ENCODE results near the gene DAGLB.
A peak's percentile ranks its signal among the peaks of the same experiment; 100 is the strongest.
"Not testable (repeated sequence)": the region's sequence is repeated elsewhere in the genome, so short reads cannot be mapped to it uniquely, and the experiment has no call there.

DAGLB gene

DNA sequence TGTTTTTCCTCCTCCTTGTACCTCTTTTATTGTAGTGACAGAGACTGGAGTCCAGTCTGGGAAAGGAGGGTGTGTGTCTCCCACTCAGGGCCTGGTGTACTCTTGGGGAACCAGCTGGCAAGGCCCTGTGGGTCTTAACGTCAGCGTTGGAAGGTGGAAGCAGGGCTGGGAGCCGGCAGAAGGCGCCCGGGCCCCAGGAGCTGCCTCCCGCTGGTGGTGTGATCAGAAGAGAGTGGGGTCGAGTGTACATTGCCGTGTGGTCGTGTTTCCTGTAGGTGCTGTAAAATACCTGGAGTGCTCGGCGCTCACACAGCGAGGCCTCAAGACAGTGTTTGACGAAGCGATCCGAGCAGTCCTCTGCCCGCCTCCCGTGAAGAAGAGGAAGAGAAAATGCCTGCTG is 45.7 kb downstream of the DAGLB start:
- H3K27ac ChIP-seq (ENCODE audit: low read depth, low read length) = no peak overlapping the region
- H3K36me3 ChIP-seq (ENCODE audit: control insufficient read depth in 1 of 2, insufficient read depth in 2 of 2, low read length in 2 of 2) = peaks cover 17 to 76% of the 10 kb centered on the region in 2 donors
- peaks cover 3 to 8% of the 10 kb centered on the region in 2 donors for H3K4me1 ChIP-seq (ENCODE audit: control insufficient read depth in 1 of 2, insufficient read depth in 2 of 2, low read length in 2 of 2)
- no peaks in the 10 kb centered on the region for H3K9me3 ChIP-seq (ENCODE audit: control insufficient read depth in 1 of 2, low read length in 2 of 2)
- no peak overlapping the region for H3K4me3 ChIP-seq (ENCODE audit: low read depth in 1 of 2, low read length in 2 of 2)
- H3K9ac ChIP-seq (ENCODE audit: low read depth in 1 of 2, low read length in 2 of 2) = no peak overlapping the region
- no peaks in the 10 kb centered on the region for H3K27me3 ChIP-seq (ENCODE audit: control insufficient read depth in 1 of 2, insufficient read depth in 2 of 2, low read length in 2 of 2)

GRCh38 chr7:6401536-6401935 is 46.2 kb downstream of the DAGLB start:
- peaks cover 16 to 71% of the 10 kb centered on the region in 2 donors for H3K36me3 ChIP-seq (ENCODE audit: control insufficient read depth in 1 of 2, insufficient read depth in 2 of 2, low read length in 2 of 2)
- H3K9me3 ChIP-seq (ENCODE audit: control insufficient read depth in 1 of 2, low read length in 2 of 2) = no peaks in the 10 kb centered on the region
- no peak overlapping the region for H3K27ac ChIP-seq (ENCODE audit: low read depth, low read length)
- H3K27me3 ChIP-seq (ENCODE audit: control insufficient read depth in 1 of 2, insufficient read depth in 2 of 2, low read length in 2 of 2) = no peaks in the 10 kb centered on the region
- H3K4me1 ChIP-seq (ENCODE audit: control insufficient read depth in 1 of 2, insufficient read depth in 2 of 2, low read length in 2 of 2) = peaks cover 3 to 8% of the 10 kb centered on the region in 2 donors
- no peak overlapping the region for H3K4me3 ChIP-seq (ENCODE audit: low read depth in 1 of 2, low read length in 2 of 2)
- no peak overlapping the region for H3K9ac ChIP-seq (ENCODE audit: low read depth in 1 of 2, low read length in 2 of 2)

DNA sequence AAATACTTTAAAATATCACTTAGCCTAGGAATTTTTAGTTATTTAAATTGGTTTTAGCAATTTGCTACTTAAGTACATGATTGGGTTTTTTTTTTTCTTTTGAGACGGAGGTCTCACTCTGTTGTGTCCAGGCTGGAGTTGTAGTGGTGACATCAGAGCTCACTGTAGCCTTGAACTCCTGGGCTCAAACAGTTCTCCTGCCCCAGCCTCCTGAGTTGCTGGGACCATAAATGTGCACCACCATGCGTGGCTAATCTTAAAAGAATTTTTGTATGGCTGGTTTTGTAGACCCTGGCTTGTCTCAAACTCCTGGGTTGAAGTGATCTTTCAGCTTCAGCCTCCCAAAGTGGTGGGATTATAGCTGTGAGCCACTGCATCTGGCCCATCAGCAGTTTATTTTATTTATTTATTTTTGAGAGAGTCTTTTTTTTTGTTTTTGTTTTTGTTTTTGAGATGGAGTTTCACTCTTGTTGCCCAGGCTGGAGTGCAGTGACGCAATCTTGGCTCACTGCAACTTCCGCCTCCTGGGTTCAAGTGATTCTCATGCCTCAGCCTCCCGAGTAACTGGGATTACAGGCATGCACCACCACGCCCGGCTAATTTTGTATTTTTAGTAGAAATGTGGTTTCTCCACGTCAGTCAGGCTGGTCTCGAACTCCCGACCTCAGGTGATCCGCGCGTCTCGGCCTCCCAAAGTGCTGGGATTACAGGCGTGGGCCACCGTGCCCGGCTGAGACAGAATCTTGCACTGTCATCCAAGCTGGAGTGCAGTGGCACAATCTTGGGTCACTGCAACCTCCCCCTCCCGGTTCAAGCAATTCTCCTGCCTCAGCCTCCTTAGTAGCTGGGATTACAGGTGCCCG is 47.3 kb downstream of the DAGLB start:
- not testable (repeated sequence) for H3K4me3 ChIP-seq (ENCODE audit: low read depth in 1 of 2, low read length in 2 of 2); H3K9me3 ChIP-seq (ENCODE audit: control insufficient read depth in 1 of 2, low read length in 2 of 2); H3K9ac ChIP-seq (ENCODE audit: low read depth in 1 of 2, low read length in 2 of 2); H3K27ac ChIP-seq (ENCODE audit: low read depth, low read length); H3K27me3 ChIP-seq (ENCODE audit: control insufficient read depth in 1 of 2, insufficient read depth in 2 of 2, low read length in 2 of 2)
- Histone ChIP-seq H3K36me3 (ENCODE audit: control insufficient read depth in 1 of 2, insufficient read depth in 2 of 2, low read length in 2 of 2) (peaks cover 13 to 61% of the 10 kb centered on the region in 2 donors), H3K4me1 (ENCODE audit: control insufficient read depth in 1 of 2, insufficient read depth in 2 of 2, low read length in 2 of 2) (peaks cover 3 to 13% of the 10 kb centered on the region in 2 donors)

GRCh38 chr7:6399351-6399750 is 48.4 kb downstream of the DAGLB start:
- Histone ChIP-seq H3K9ac (ENCODE audit: low read depth in 1 of 2, low read length in 2 of 2) (no peak overlapping the region), H3K27me3 (ENCODE audit: control insufficient read depth in 1 of 2, insufficient read depth in 2 of 2, low read length in 2 of 2) (no peaks in the 10 kb centered on the region), H3K9me3 (ENCODE audit: control insufficient read depth in 1 of 2, low read length in 2 of 2) (no peaks in the 10 kb centered on the region), H3K27ac (ENCODE audit: low read depth, low read length) (no peak overlapping the region), H3K4me3 (ENCODE audit: low read depth in 1 of 2, low read length in 2 of 2) (no peak overlapping the region), H3K36me3 (ENCODE audit: control insufficient read depth in 1 of 2, insufficient read depth in 2 of 2, low read length in 2 of 2) (peaks cover 13 to 55% of the 10 kb centered on the region in 2 donors), H3K4me1 (ENCODE audit: control insufficient read depth in 1 of 2, insufficient read depth in 2 of 2, low read length in 2 of 2) (peaks cover 5 to 18% of the 10 kb centered on the region in 2 donors)

GRCh38 chr7:6398943-6399342 is 48.8 kb downstream of the DAGLB start:
- no peak overlapping the region for H3K9ac ChIP-seq (ENCODE audit: low read depth in 1 of 2, low read length in 2 of 2)
- no peaks in the 10 kb centered on the region for H3K27me3 ChIP-seq (ENCODE audit: control insufficient read depth in 1 of 2, insufficient read depth in 2 of 2, low read length in 2 of 2)
- H3K4me1 ChIP-seq (ENCODE audit: control insufficient read depth in 1 of 2, insufficient read depth in 2 of 2, low read length in 2 of 2) = peaks cover 9 to 22% of the 10 kb centered on the region in 2 donors
- no peak overlapping the region for H3K4me3 ChIP-seq (ENCODE audit: low read depth in 1 of 2, low read length in 2 of 2)
- H3K36me3 ChIP-seq (ENCODE audit: control insufficient read depth in 1 of 2, insufficient read depth in 2 of 2, low read length in 2 of 2) = peaks cover 13 to 55% of the 10 kb centered on the region in 2 donors
- no peaks in the 10 kb centered on the region for H3K9me3 ChIP-seq (ENCODE audit: control insufficient read depth in 1 of 2, low read length in 2 of 2)
- H3K27ac ChIP-seq (ENCODE audit: low read depth, low read length) = no peak overlapping the region

GRCh38 chr7:6397759-6398495 is 49.8 kb downstream of the DAGLB start:
- H3K9me3 ChIP-seq (ENCODE audit: control insufficient read depth in 1 of 2, low read length in 2 of 2); H3K27ac ChIP-seq (ENCODE audit: low read depth, low read length); H3K27me3 ChIP-seq (ENCODE audit: control insufficient read depth in 1 of 2, insufficient read depth in 2 of 2, low read length in 2 of 2); H3K4me3 ChIP-seq (ENCODE audit: low read depth in 1 of 2, low read length in 2 of 2); H3K9ac ChIP-seq (ENCODE audit: low read depth in 1 of 2, low read length in 2 of 2): not testable (repeated sequence)
- peaks cover 19 to 29% of the 10 kb centered on the region in 2 donors for H3K4me1 ChIP-seq (ENCODE audit: control insufficient read depth in 1 of 2, insufficient read depth in 2 of 2, low read length in 2 of 2)
- H3K36me3 ChIP-seq (ENCODE audit: control insufficient read depth in 1 of 2, insufficient read depth in 2 of 2, low read length in 2 of 2) = peaks cover 13 to 51% of the 10 kb centered on the region in 2 donors

DNA sequence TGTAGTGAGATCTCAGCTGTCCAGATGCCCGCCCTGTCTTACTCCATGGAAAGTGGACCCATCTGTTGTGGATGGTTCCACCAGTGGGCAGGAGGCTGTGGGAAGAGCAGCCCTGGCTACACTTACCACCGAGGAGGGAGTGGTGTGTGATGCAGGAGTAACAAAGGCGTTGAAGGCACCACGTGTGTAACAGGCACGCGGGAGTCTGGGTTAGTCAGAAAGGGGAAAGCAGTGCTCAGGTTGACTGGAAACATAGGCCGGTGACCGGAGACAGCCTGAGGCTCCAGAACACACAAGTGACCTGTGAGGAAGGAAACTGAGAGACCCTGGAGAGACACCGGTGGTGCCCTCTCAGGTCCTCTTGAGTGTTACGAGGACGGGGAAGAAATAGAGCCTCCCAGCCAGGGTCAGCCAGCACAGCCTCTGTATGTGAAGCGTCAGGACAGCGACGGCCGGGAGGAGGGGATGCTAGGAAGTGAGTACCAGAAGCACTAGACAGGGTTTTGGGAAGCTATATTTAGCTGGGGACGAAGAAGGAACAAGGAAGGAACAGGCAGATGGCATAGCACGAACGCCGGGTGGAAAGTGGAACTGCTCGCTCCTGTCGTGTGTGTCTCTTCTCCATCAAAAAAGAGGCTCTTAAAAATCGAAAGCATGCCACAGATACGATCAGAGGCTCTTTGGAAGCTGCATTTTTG is 51.7 kb downstream of the DAGLB start:
- H3K9ac ChIP-seq (ENCODE audit: low read depth in 1 of 2, low read length in 2 of 2) = no peak overlapping the region
- peaks cover 27 to 41% of the 10 kb centered on the region in 2 donors for H3K4me1 ChIP-seq (ENCODE audit: control insufficient read depth in 1 of 2, insufficient read depth in 2 of 2, low read length in 2 of 2)

DNA sequence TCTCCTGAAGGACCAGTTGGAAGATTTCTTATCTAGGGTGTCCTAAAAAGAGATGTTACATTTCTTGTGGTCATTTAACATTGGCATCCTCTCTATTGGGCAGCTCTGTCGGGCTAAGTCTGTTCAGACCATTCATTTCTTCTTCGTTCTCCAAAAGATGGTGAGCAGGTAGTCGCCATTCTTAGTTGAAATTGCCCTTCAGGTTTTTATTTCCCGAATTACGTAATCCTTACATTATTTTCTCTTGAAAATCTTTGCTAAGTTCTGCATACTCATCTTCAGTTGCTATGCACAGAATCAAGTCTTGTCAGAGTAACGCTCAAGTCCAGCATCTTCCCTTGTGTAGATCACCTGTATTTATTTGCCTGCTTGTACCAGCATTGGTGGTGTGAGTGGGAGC is 53.6 kb downstream of the DAGLB start:
- no peaks in the 10 kb centered on the region for H3K27me3 ChIP-seq (ENCODE audit: control insufficient read depth in 1 of 2, insufficient read depth in 2 of 2, low read length in 2 of 2)
- no peaks in the 10 kb centered on the region for H3K9me3 ChIP-seq (ENCODE audit: control insufficient read depth in 1 of 2, low read length in 2 of 2)
- H3K36me3 ChIP-seq (ENCODE audit: control insufficient read depth in 1 of 2, insufficient read depth in 2 of 2, low read length in 2 of 2) = peaks cover 12 to 53% of the 10 kb centered on the region in 2 donors
- H3K9ac ChIP-seq (ENCODE audit: low read depth in 1 of 2, low read length in 2 of 2) = peak overlapping the region; percentile 49 to 63
- H3K27ac ChIP-seq (ENCODE audit: low read depth, low read length) = peak overlapping the region; percentile 78
- H3K4me1 ChIP-seq (ENCODE audit: control insufficient read depth in 1 of 2, insufficient read depth in 2 of 2, low read length in 2 of 2) = peaks cover 27 to 37% of the 10 kb centered on the region in 2 donors
- H3K4me3 ChIP-seq (ENCODE audit: low read depth in 1 of 2, low read length in 2 of 2) = peak overlapping the region in 1 of 2 donors; percentile 19

More for the DNA sequence above, 51.7 kb downstream of the DAGLB start:
- Histone ChIP-seq H3K4me3 (ENCODE audit: low read depth in 1 of 2, low read length in 2 of 2) (no peak overlapping the region), H3K27me3 (ENCODE audit: control insufficient read depth in 1 of 2, insufficient read depth in 2 of 2, low read length in 2 of 2) (no peaks in the 10 kb centered on the region), H3K9me3 (ENCODE audit: control insufficient read depth in 1 of 2, low read length in 2 of 2) (no peaks in the 10 kb centered on the region), H3K27ac (ENCODE audit: low read depth, low read length) (no peak overlapping the region), H3K36me3 (ENCODE audit: control insufficient read depth in 1 of 2, insufficient read depth in 2 of 2, low read length in 2 of 2) (peaks cover 12 to 53% of the 10 kb centered on the region in 2 donors)

DNA sequence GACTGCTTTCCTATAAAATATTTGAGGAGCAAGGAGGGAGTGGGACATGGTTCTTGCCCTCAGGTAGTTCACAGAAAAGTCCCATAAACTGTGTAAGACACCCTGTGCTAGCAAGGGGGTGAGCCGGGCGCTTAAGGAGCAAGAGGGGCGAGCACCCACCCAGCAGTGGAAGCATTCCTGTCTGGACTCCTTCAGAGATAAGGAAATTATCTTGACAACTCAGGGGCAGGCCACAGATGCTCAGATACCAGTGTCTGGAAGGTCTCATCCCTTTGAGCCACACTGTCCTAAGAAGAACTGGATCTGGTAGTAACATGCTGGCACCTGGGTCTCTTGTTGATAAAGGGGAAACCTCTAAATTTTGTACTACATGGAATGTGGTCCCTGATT is 54.1 kb downstream of the DAGLB start:
- peak overlapping the region; percentile 78 for H3K27ac ChIP-seq (ENCODE audit: low read depth, low read length)
- H3K4me3 ChIP-seq (ENCODE audit: low read depth in 1 of 2, low read length in 2 of 2) = peak overlapping the region in 1 of 2 donors; percentile 19
- peak overlapping the region; percentile 49 to 63 for H3K9ac ChIP-seq (ENCODE audit: low read depth in 1 of 2, low read length in 2 of 2)
- H3K9me3 ChIP-seq (ENCODE audit: control insufficient read depth in 1 of 2, low read length in 2 of 2) = no peaks in the 10 kb centered on the region
- H3K27me3 ChIP-seq (ENCODE audit: control insufficient read depth in 1 of 2, insufficient read depth in 2 of 2, low read length in 2 of 2) = no peaks in the 10 kb centered on the region
- H3K4me1 ChIP-seq (ENCODE audit: control insufficient read depth in 1 of 2, insufficient read depth in 2 of 2, low read length in 2 of 2) = peaks cover 27 to 37% of the 10 kb centered on the region in 2 donors
- H3K36me3 ChIP-seq (ENCODE audit: control insufficient read depth in 1 of 2, insufficient read depth in 2 of 2, low read length in 2 of 2) = peaks cover 14 to 49% of the 10 kb centered on the region in 2 donors

All from duodenal mucosa (tissue), 2 donors.